GM12865 (cell line): ENCODE data around the gene KANSL1.

Experiments
- DNase-seq: peaks from one replicate; pipeline ENCODE4 v3.0.0; 2010; ENCODE audit warnings: low read depth
- H3K4me3 ChIP-seq: 2 replicates; pipeline ENCODE4 v1.5.1; 2011; ENCODE audit warnings: mild to moderate bottlenecking, low read depth, low read length, control low read depth
- TF ChIP-seq, protein P1 (sequence below): IDR thresholded peaks from 2 replicates; pipeline ENCODE4 v1.5.1; 2011; ENCODE audit warnings: low read length, control low read depth, low read depth, inconsistent platforms; ENCODE audit not compliant: insufficient read depth; ENCODE audit errors: missing control alignments

KANSL1 gene

DNA sequence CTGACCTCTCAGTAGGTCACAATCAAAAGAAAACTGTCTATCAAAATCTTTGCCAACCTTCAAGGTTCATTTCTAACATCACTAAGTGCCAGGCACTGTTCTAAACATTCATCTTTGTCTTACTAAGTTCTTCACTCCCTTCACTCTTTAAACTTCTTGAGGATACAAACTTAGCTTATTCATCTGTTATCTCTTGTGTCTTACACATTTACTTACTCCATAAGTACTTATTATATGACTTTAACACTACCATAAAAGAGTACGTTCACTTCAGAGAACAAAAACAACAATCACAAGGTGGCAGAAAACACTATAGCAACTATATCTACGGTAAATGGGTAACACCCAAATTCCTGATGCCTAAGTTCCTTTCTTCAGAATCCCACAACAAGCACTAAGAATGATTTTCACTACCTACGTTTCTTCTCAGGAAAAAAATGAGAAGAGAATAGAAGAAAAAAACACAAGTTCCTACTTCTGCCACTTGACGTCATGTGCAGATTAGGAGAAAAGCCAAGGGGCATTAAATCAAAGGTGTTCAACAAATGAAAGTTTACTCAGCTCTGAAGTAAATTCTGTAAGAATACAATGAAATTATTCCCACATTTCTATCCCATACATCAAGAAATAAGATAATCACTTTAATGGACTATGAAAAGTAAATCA is 29.2 kb downstream of the KANSL1 start:
- TF ChIP-seq, protein P1, sequence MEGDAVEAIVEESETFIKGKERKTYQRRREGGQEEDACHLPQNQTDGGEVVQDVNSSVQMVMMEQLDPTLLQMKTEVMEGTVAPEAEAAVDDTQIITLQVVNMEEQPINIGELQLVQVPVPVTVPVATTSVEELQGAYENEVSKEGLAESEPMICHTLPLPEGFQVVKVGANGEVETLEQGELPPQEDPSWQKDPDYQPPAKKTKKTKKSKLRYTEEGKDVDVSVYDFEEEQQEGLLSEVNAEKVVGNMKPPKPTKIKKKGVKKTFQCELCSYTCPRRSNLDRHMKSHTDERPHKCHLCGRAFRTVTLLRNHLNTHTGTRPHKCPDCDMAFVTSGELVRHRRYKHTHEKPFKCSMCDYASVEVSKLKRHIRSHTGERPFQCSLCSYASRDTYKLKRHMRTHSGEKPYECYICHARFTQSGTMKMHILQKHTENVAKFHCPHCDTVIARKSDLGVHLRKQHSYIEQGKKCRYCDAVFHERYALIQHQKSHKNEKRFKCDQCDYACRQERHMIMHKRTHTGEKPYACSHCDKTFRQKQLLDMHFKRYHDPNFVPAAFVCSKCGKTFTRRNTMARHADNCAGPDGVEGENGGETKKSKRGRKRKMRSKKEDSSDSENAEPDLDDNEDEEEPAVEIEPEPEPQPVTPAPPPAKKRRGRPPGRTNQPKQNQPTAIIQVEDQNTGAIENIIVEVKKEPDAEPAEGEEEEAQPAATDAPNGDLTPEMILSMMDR = no peak
- no peak overlapping the region for H3K4me3 ChIP-seq

DNA sequence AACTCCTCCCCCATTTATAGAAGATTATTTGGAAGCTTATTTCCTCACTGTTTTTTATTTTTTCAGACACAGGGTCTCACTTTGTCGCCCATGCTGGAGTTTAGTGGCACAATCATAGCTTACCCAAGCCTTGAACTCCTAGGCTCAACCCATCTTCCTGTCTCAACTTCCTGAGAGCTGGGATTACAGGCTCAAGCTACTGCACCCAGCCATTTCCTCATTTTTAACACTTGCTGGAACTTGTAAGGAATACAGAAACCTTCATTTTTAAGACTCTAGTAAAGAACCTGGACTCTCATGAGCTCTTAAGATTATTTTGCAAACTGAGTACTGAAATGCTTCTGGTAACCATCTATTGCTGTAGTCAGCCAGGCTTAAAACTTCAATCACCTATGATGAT is 29.9 kb downstream of the KANSL1 start:
- H3K4me3 ChIP-seq = no peak overlapping the region
- TF ChIP-seq, protein P1 = no peak
- DNase-seq = no peak

More for the DNA sequence above, 29.2 kb downstream of the KANSL1 start:
- DNase-seq = no peak

DNA sequence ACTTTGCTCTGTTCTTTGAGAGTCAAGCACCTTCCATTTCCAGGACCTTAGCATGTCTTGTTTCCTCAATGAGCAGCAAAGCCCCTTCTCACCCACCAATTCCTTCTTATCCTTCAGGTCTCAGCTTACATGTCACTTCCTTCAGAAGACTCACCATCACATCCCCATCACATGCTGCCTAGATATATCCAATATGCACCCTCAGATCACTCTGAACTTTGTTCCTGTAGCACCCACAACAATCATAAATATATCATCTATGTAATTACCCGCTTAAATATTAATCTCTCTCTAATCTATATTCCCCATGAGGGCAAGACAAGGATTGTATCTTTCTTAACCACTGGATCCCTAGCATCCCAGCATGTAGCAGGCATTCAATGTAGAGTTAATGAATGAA is 30.4 kb downstream of the KANSL1 start:
- no peak for DNase-seq
- TF ChIP-seq, protein P1 = no peak
- no peak overlapping the region for H3K4me3 ChIP-seq

DNA sequence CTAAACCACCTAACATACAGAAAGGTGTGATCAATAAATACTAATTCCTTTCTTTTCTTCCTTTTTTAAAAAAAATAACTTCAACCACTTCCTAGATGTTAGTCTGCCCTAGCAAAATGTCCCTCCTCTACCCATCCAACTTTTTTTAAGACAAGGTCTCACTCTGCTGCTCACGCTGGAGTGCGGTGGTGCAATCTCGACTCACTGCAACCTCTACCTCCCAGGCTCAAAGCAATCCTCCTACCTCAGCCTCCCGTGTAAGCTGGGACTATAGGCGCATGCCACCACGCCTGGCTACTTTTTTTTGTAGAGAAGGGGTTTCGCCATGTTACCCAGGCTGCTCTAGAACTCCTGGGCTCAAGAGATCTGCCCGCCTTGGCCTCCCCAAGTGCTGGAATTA is 33.1 kb downstream of the KANSL1 start:
- H3K4me3 ChIP-seq = no peak overlapping the region
- TF ChIP-seq, protein P1 = no peak
- DNase-seq = no peak

DNA sequence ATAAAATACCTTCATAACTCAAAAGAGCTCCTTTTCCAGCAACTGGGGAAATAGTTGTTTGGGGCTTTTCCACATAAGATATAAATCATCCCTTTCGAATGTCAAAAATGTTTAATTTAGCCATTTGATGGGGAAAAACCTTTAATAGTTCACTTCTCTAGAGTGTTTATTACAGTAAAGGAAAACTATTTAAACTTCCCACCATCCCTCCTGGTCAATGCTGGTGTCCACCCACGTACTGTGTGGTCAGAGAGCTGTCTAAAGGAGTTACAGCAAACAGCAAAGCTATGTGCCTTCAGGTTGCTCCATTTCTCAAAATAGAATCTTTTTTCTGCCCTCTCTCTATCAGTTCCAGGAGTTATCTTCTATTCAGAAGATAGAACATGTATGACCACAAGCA is 33.5 kb downstream of the KANSL1 start:
- no peak for DNase-seq
- no peak overlapping the region for H3K4me3 ChIP-seq
- TF ChIP-seq, protein P1 = no peak

DNA sequence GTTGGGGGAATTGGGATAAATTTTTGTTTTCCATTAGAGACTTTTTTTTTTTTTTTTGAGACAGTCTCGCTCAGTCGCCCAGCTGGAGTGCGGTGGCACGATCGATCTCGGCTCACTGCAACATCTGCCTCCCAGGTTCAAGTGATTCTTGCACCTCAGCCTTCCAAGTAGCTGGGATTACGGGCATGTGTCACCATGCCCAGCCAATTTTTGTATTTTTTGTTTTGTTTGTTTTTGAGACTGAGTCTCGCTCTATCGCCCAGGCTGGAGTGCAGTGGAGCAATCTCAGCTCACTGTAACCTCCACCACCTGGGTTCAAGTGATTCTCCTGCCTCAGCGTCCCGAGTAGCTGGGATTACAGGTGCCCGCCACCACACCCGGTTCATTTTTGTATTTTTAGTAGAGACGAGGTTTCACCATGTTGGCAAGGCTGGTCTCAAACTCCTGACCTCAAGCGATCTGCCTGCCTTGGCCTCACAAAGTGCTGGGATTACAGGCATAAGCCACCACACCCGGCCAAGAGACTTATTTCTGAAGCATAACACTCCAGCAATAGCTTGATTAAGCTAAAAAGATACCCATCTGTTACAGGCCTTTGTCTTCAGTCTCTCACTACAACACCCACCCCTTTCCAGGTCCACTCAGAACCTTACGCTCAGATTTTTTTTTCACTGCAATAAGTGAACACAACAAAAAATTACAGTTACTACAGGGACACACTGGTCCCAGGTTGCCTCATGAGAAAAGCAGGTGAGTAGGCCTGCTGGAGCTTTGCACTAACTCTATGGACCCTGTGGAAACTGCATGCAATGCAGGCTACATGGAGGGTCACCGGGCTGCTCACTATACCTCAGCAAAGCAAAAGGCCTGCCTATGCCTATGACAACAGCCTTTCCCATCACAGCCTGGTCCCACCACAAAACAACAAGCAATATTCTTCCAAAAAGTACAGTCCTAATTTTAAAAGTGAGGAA is 34.6 kb downstream of the KANSL1 start:
- TF ChIP-seq, protein P1 = no peak
- H3K4me3 ChIP-seq = no peak overlapping the region
- no peak for DNase-seq
